Mucosa of stomach (tissue), 1 donor: ENCODE data around the gene GAGE10.

Experiments
- H3K27me3 ChIP-seq: one replicate; pipeline ENCODE4 v1.7.0; 2013; ENCODE audit warnings: mild to moderate bottlenecking, low read length; ENCODE audit not compliant: control insufficient read depth, insufficient read depth
- H3K36me3 ChIP-seq: one replicate; pipeline ENCODE4 v1.7.0; 2013; ENCODE audit warnings: low read length; ENCODE audit not compliant: control insufficient read depth, insufficient read depth
- H3K4me1 ChIP-seq: one replicate; pipeline ENCODE4 v1.7.0; 2013; ENCODE audit warnings: mild to moderate bottlenecking, low read length; ENCODE audit not compliant: control insufficient read depth, insufficient read depth
- H3K4me3 ChIP-seq: one replicate; pipeline ENCODE4 v1.7.0; 2013; ENCODE audit warnings: low read length
- H3K9ac ChIP-seq: one replicate; pipeline ENCODE4 v1.7.0; 2013; ENCODE audit warnings: mild to moderate bottlenecking, low read length, moderate library complexity
- H3K9me3 ChIP-seq: one replicate; pipeline ENCODE4 v1.7.0; 2013; ENCODE audit warnings: mild to moderate bottlenecking, low read length, moderate library complexity; ENCODE audit not compliant: control insufficient read depth
- donor health status: Pancreatic carcinoma.

GAGE10 gene

DNA sequence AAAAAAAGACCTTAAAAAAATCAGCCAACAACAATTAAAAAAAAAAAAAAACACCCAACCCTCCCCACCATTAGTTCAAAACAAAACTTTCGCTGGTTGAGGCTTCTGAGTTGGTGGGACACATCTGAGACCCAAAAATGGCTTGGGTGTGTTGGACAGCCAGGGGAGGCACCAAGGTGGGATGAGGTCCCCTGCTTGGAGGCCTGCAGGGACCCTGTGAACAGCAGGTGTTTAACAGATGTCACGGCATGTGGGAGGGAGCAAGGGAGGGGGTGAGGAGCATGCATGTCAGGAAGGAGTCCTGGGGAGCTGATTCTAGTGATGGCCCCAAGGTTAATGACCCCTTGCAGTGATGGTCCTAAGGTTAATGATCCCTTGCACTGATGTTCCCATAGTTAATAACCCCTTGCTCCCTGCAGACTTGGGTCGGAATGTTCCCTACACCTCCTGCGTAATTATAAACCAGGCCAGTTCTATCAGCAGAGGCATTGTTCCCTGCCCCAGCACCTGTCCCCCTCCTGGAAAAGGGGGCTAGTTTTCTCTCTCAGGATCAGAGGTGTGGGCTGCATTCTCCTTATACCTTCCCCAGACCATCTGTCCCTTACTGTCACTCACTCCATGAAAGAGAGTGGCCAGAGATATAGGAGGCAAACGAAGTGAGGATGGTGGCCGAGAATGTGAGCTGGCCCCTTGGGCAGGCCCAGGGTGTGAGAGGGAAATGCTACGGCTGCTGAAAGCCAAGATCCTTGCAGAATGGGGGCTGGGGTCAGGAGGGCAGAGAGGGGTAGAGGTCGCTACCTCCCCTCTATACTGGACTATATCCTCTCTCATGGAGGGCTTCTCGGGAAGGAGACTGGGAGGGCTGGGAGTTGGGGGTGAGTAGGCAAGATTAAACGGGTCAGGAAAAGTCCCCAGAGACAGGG lies 36.7 kb upstream of the GAGE10 start:
- Histone ChIP-seq H3K9me3 (no peaks in the 10 kb centered on the region), H3K4me1 (peaks cover 12% of the 10 kb centered on the region), H3K36me3 (no peaks in the 10 kb centered on the region), H3K27me3 (no peaks in the 10 kb centered on the region), H3K4me3 (no peak overlapping the region), H3K9ac (no peak overlapping the region)

GRCh38 chrX:49268702-49269009 lies 34.8 kb upstream of the GAGE10 start:
- Histone ChIP-seq H3K27me3 (no peaks in the 10 kb centered on the region), H3K9me3 (no peaks in the 10 kb centered on the region), H3K4me3 (peak overlapping the region; percentile 63), H3K9ac (peak overlapping the region; percentile 76), H3K4me1 (peaks cover 22% of the 10 kb centered on the region), H3K36me3 (no peaks in the 10 kb centered on the region)

- H3K27me3 ChIP-seq = no peaks in the 10 kb centered on the region
- H3K9me3 ChIP-seq = no peaks in the 10 kb centered on the region
- peaks cover 22% of the 10 kb centered on the region for H3K4me1 ChIP-seq
- peak overlapping the region; percentile 76 for H3K9ac ChIP-seq
- peak overlapping the region; percentile 63 for H3K4me3 ChIP-seq
- H3K36me3 ChIP-seq = no peaks in the 10 kb centered on the region
These were observed 34.3 kb upstream of the GAGE10 start for GRCh38 chrX:49269010-49269766.

DNA sequence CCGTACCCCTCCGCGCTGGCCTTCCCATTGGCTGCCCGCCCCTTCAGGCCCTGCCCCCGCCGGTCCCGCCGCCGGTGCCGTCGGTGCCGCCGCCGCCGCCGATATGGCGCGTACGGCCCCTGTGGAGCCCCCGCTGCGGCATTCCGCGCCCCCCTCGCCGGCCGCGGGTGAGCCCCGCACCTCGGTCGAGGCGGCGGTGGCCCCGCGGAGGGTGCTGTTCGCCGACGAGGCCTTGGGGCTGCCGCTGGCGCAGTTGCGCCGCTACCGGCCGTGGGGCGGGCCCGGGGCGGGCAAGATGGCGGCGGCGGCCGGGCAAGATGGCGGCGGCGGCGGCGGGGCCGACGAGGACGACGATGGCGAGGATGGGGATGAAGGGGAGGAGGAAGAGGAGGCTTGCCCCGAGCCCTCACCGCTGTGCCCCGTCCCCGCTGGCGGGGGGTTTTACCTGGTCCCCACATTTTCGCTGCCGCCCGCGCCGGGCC lies 33.6 kb upstream of the GAGE10 start, which contains the start of gene PPP1R3F:
Gene PPP1R3F (plus strand): TSS at position 27 of the 482 bp plus-strand sequence. CDS start 77 bp downstream, at position 104.
- H3K9ac ChIP-seq = peak within 1 kb of the TSS; percentile 76
- H3K4me1 ChIP-seq = peaks cover 22% of the 10 kb centered on the region
- H3K27me3 ChIP-seq = no peaks in the 10 kb centered on the region

GRCh38 chrX:49270249-49270921 lies 33.1 kb upstream of the GAGE10 start:
- Histone ChIP-seq H3K9ac (peak overlapping the region; percentile 76), H3K4me3 (no peak overlapping the region), H3K9me3 (no peaks in the 10 kb centered on the region), H3K4me1 (peaks cover 22% of the 10 kb centered on the region), H3K36me3 (no peaks in the 10 kb centered on the region), H3K27me3 (no peaks in the 10 kb centered on the region)

More for the DNA sequence above, 33.6 kb upstream of the GAGE10 start, which contains the start of gene PPP1R3F:
- Histone ChIP-seq H3K4me3 (peak within 1 kb of the TSS; percentile 63), H3K36me3 (no peaks in the 10 kb centered on the region), H3K9me3 (no peaks in the 10 kb centered on the region)

- H3K27me3 ChIP-seq = no peaks in the 10 kb centered on the region
- peaks cover 22% of the 10 kb centered on the region for H3K4me1 ChIP-seq
- H3K4me3 ChIP-seq = no peak overlapping the region
- no peak overlapping the region for H3K9ac ChIP-seq
- no peaks in the 10 kb centered on the region for H3K9me3 ChIP-seq
- no peaks in the 10 kb centered on the region for H3K36me3 ChIP-seq
These were observed 32.1 kb upstream of the GAGE10 start for GRCh38 chrX:49271341-49271740.

GRCh38 chrX:49272421-49272820 lies 31.0 kb upstream of the GAGE10 start:
- no peak overlapping the region for H3K4me3 ChIP-seq
- no peak overlapping the region for H3K9ac ChIP-seq
- H3K27me3 ChIP-seq = no peaks in the 10 kb centered on the region
- H3K9me3 ChIP-seq = no peaks in the 10 kb centered on the region
- H3K36me3 ChIP-seq = no peaks in the 10 kb centered on the region
- peaks cover 26% of the 10 kb centered on the region for H3K4me1 ChIP-seq

GRCh38 chrX:49273181-49273727 lies 30.2 kb upstream of the GAGE10 start:
- Histone ChIP-seq H3K9me3 (no peaks in the 10 kb centered on the region), H3K4me3 (no peak overlapping the region), H3K27me3 (no peaks in the 10 kb centered on the region), H3K9ac (no peak overlapping the region), H3K36me3 (no peaks in the 10 kb centered on the region), H3K4me1 (peaks cover 26% of the 10 kb centered on the region)

DNA sequence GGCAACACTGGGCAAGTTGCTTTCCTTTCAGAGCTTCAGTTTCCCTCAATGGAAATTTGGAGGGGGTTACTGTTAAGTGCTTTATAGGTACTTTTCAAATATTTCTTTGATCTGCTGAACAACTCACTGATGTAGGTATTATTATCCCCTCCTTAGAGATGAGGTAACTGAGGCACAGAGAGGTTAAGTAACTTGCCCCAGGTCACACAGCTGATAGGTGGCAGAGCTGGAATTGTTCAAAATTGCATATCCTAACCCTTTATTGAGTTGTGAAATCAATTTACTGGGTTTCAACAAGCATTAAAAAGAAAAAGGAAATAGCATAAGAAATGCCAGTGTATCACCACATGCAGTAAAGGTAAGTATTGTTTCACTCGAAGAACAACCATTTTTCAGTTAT lies 27.2 kb upstream of the GAGE10 start:
- no peaks in the 10 kb centered on the region for H3K9me3 ChIP-seq
- H3K27me3 ChIP-seq = no peaks in the 10 kb centered on the region
- H3K9ac ChIP-seq = no peak overlapping the region

DNA sequence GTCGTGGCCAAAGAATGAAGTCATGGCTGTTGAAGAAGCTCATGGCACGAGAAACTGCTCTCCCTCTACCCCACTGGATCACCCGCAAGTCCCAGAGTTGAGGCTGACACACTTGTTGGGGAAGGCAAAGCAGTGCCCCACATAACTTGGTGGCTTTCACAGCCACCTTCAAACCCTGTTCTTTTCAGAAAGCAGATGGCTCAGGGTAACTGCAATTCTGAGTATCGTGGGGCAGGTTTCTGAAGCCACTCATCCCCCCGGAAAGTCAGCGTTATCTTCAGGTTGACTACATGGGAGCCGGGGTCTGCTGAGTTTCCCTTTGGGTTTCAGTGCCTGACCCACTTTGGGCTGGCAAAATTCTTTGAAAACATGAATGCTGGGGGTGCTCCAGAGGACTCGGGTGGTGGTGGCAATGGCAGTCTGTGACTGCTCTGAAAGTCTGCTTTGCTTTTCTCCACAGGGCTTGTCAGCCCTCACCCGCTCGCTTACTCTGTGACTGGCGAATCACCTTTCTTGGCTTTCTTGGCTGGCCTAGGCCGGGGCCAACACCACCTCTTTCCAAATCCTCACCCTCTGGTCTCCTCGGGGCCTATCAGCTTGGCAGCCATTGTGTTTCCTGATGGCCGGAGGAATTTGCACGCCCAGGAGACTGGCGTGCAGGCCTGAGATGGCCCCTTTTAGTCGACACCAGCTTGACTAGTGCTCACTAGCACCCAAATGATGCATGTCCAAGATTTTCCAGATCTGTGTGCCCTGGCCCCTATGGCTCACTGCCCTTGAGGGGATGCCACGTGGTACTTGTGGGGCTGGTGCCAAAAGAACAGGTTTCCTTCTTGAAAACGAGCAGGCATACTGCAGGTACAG lies 26.5 kb upstream of the GAGE10 start:
- no peak overlapping the region for H3K9ac ChIP-seq
- H3K9me3 ChIP-seq = no peaks in the 10 kb centered on the region
- peaks cover 12% of the 10 kb centered on the region for H3K4me1 ChIP-seq
- no peak overlapping the region for H3K4me3 ChIP-seq
- no peaks in the 10 kb centered on the region for H3K27me3 ChIP-seq
- no peaks in the 10 kb centered on the region for H3K36me3 ChIP-seq

More for the DNA sequence above, 27.2 kb upstream of the GAGE10 start:
- Histone ChIP-seq H3K4me3 (no peak overlapping the region), H3K4me1 (peaks cover 18% of the 10 kb centered on the region), H3K36me3 (no peaks in the 10 kb centered on the region)

DNA sequence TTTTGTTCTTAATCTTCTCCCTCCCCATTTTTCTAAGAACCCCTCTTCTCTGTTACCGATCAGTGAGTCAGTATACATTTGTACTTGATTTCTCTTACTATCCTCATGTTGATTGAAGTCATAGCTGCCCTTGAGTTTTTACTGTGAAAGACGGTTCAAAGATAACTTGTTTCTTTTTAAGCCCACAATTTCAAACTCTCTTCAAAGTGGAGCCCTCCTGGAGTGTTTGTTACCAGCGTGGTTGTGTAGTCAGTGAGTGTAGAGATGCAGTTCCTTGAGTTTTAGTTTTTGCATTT lies 26.0 kb upstream of the GAGE10 start:
- Histone ChIP-seq H3K9me3 (no peaks in the 10 kb centered on the region), H3K36me3 (no peaks in the 10 kb centered on the region), H3K4me1 (peaks cover 7% of the 10 kb centered on the region), H3K27me3 (no peaks in the 10 kb centered on the region), H3K4me3 (no peak overlapping the region), H3K9ac (no peak overlapping the region)
